MM.1S (cell line): ENCODE data around the gene ATRX.
A peak's percentile ranks its signal among the peaks of the same experiment; 100 is the strongest.

ENCODE experiments used
- CTCF ChIP-seq: fragments of 300-600 bp; sonication (generic); IDR thresholded peaks from 2 replicates; pipeline ENCODE4 v1.5.1; 2016; ENCODE audit warnings: antibody characterized with exemption, low read length, mixed read lengths
- EZH2 ChIP-seq: fragments of 300-600 bp; sonication (generic); optimal IDR thresholded peaks from 2 replicates; pipeline ENCODE3; 2017; ENCODE audit warnings: low read depth, mild to moderate bottlenecking, antibody characterized with exemption, low read length, mixed read lengths

- peak; percentile 30 for TF ChIP-seq CTCF
- no peak for TF ChIP-seq EZH2
Observed at GRCh38 chrX:77597090-77597489, 188.9 kb downstream of the ATRX start.
